Naive thymus-derived CD8-positive, alpha-beta T cell (primary cell): ENCODE data around the gene TSPO2. TPM values are rescaled to one million over a fixed set of nuclear protein-coding genes. Genes with fewer than 3 reads are reported as not detected.

Source experiments
- ATAC-seq, 2 donors: fragments of 150-1000 bp; cut with Tn5 transposase in 1 of 2; sonication (Bioruptor Pico), chemical (Tn5 transposase) in 1 of 2; 1 replicate in 1 of 2; 2 replicates in 1 of 2; pipeline ENCODE4 v1.10.0; 2021; ENCODE audit warnings: mild to moderate bottlenecking in 2 of 2, moderate library complexity in 2 of 2
- POLR2A ChIA-PET: fragments of 350-600 bp; sonication (Branson Sonifier 250); formaldehyde crosslinking; loops from one replicate; lab custom pipeline; 2021; ENCODE audit warnings: antibody characterized with exemption; lab: Charles Lee
- DNase-seq, 10 donors: peaks; one replicate each; pipeline versions ENCODE4 v3.0.0 to v3.0.0-alpha.2; 2020 to 2022
- H3K27ac Mint-ChIP-seq, 10 donors: one replicate each; pipeline ENCODE4 v1.8.0; 2020 to 2022; ENCODE audit warnings: mild to moderate bottlenecking in 10 of 10, mixed read lengths in 10 of 10, moderate library complexity in 4 of 10, inconsistent platforms in 1 of 10
- H3K27me3 Mint-ChIP-seq, 5 donors: one replicate each; pipeline ENCODE4 v1.8.0; 2021 to 2022; ENCODE audit warnings: mixed read lengths in 5 of 5
- H3K36me3 Mint-ChIP-seq, 3 donors: one replicate each; pipeline ENCODE4 v1.8.0; 2020 to 2022; ENCODE audit warnings: mixed read lengths in 3 of 3, mild to moderate bottlenecking in 2 of 3, inconsistent platforms in 1 of 3
- H3K4me1 Mint-ChIP-seq, 4 donors: one replicate each; pipeline ENCODE4 v1.8.0; 2021 to 2022; ENCODE audit warnings: mixed read lengths in 4 of 4
- H3K4me3 Mint-ChIP-seq, 10 donors: one replicate each; pipeline ENCODE4 v1.8.0; 2020 to 2022; ENCODE audit warnings: mild to moderate bottlenecking in 10 of 10, mixed read lengths in 10 of 10, moderate library complexity in 6 of 10, inconsistent platforms in 1 of 10
- H3K9me3 Mint-ChIP-seq, 9 donors: one replicate each; pipeline ENCODE4 v1.8.0; 2020 to 2022; ENCODE audit warnings: mixed read lengths in 9 of 9, mild to moderate bottlenecking in 3 of 9, inconsistent platforms in 1 of 9, moderate library complexity in 1 of 9
- polyA plus RNA-seq, 3 donors: library from polyadenylated mRNA; unstranded; fragments of 300-500 nt; fragmentation: Illumina TruSeq; gene quantifications; one replicate each; pipeline ENCODE4 v1.2.3, GENCODE V29; 2021
- total RNA-seq, 8 experiments: library from RNA in 2 of 8; stranded (reverse) in 2 of 8; gene quantifications; one replicate each; pipeline ENCODE4 v1.2.3 and lab custom pipeline; 2021 to 2026

TSPO2 gene
- total and polyA plus RNA-seq, 5 experiments from 2014 or later, result not detected

DNA sequence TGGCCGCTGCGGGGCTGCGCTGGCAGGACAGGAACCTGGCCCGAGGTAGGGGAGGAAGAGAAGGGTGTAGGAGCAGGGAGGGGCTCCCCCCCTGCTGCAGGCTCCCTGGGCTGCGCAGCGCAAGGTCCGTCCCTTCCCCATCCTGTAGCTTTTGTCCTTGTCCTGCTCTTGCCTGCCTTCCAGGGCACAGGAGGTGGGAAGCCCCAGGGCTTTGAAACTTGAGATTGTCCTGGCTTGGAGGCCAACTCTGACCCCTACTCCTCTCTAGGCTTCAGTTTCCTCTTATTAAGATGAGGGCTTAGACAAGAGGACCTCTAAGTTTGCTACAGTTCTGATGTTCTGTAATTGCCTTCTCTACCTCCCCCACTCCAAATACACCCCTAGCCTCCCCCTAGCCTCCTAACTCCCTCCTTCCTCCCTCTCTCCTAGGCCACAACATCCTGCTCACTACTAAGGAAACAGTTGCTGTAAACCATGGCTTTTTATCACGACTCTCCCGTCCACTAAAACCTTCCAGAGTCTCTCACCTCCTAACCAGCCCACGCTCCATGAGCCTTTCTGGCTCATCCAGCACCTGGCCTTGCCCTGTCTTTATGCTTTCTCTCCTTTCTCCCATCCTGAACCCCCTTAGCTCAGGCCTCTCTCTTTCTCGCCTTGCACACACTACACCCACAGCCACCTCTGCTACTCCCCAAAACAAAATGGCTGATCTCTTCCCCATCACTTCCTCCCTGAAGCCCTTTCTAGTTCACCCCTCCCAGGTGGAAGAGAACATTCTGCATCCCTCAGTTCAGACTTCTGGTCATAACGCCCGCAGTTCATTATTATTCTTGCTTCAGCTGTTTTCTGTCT, 13.5 kb upstream of the TSPO2 start:
- Mint-ChIP-seq H3K27ac (peak overlapping the region; percentile 11 to 89 (median 74)), H3K27me3 (no peaks in the 10 kb centered on the region), H3K4me3 (peak overlapping the region; percentile 72 to 95 (median 88)), H3K4me1 (peaks cover 17 to 25% (median 23%) of the 10 kb centered on the region in 4 donors), H3K9me3 (no peaks in the 10 kb centered on the region), H3K36me3 (no peaks in the 10 kb centered on the region)
- peak in 1 of 10 donors; percentile 13 for DNase-seq
- POLR2A ChIA-PET, result interaction anchor here (1.2 to 2.1 kb wide), 5 partner anchors 8 to 44 kb away, joined by 3 to 10 read pairs (median 5); partner anchors contain the start of genes NFYA and OARD1
- ATAC-seq, result peak in 1 of 2 donors; percentile 53

DNA sequence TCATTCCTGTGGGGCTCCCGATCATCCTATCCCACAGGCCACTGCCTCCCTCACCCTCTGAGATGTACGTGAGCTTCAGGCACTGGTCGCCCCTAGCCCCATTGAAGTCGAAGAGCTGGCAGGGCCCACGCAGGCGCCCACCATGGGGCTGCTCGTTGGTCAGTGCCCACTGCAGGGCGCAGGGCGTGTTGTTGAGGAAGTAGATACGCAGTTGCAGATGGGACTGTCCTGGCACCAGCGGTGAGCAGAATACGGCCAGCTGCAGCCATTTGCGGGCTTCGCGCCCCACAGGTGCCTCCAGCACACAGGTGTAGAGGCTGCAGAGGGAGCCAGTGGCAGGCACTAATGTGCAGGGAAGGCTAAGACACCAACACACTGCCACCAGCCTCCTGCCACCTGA, 9.4 kb upstream of the TSPO2 start:
- no peak overlapping the region for H3K4me3 Mint-ChIP-seq
- H3K4me1 Mint-ChIP-seq, result peaks cover 11 to 15% (median 12%) of the 10 kb centered on the region in 4 donors
- ATAC-seq (no peak), DNase-seq (no peak)
- peak overlapping the region in 4 of 10 donors; percentile 9 to 73 (median 40) for H3K27ac Mint-ChIP-seq
- no peaks in the 10 kb centered on the region for H3K9me3 Mint-ChIP-seq
- H3K36me3 Mint-ChIP-seq, result peaks cover 0 to 4% (median 0%) of the 10 kb centered on the region in 3 donors
- POLR2A ChIA-PET, result no interaction called here
- no peaks in the 10 kb centered on the region for H3K27me3 Mint-ChIP-seq

DNA sequence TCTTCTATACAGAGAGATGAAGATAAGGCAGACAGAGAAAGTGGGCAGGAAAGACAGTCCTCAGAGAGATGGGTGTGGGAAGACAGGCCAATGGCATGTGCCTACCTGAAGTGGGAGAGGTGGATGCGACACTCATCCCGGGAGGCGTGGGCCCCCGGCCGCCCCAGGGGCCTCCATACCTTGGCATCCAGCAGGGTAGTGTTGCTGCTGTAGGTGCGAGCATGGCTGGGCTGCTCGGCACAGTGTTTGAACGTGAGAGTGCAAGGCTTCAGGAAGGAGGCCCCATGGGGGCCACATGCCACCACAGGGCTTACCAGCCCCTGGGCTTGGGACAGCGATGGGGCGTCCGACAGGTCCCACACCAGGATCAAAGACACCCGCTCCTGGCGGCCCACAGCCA, 8.5 kb upstream of the TSPO2 start:
- Mint-ChIP-seq H3K36me3 (peaks cover 0 to 4% (median 0%) of the 10 kb centered on the region in 3 donors), H3K27ac (peak overlapping the region in 2 of 10 donors; percentile 5 to 9), H3K27me3 (no peaks in the 10 kb centered on the region), H3K4me1 (peaks cover 6 to 8% (median 6%) of the 10 kb centered on the region in 4 donors), H3K4me3 (no peak overlapping the region), H3K9me3 (no peaks in the 10 kb centered on the region)
- ATAC-seq, result no peak
- no peak for DNase-seq
- POLR2A ChIA-PET, result no interaction called here

DNA sequence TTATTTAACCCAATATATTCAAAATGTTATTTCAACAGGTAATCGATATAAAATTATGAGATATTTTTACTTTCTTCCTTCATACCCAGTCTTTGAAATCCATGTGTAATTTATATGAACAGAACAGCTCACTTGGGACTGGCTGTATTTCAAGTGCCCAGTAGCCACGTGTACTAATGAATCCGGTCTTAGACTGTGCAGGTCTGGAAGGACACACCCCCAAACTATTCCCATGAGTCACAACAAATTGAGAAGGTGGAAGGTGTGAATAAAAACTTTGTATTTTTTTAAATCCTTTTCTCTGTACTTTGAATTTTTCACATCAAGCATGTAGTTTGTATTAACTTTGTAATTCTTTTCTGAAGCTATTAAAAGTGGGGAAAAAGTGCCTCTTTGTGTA, 6.1 kb upstream of the TSPO2 start:
- DNase-seq (no peak), ATAC-seq (no peak)
- peak overlapping the region in 2 of 10 donors; percentile 25 to 81 for H3K27ac Mint-ChIP-seq
- H3K27me3 Mint-ChIP-seq, result no peaks in the 10 kb centered on the region
- H3K36me3 Mint-ChIP-seq, result peaks cover 0 to 4% (median 0%) of the 10 kb centered on the region in 3 donors
- H3K4me1 Mint-ChIP-seq, result peaks cover 0 to 3% (median 2%) of the 10 kb centered on the region in 4 donors
- POLR2A ChIA-PET, result interaction anchor here (0.7 kb wide), 1 partner anchor 28 kb away, joined by 3 read pairs; no protein-coding TSS in a partner anchor
- no peaks in the 10 kb centered on the region for H3K9me3 Mint-ChIP-seq
- no peak overlapping the region for H3K4me3 Mint-ChIP-seq

DNA sequence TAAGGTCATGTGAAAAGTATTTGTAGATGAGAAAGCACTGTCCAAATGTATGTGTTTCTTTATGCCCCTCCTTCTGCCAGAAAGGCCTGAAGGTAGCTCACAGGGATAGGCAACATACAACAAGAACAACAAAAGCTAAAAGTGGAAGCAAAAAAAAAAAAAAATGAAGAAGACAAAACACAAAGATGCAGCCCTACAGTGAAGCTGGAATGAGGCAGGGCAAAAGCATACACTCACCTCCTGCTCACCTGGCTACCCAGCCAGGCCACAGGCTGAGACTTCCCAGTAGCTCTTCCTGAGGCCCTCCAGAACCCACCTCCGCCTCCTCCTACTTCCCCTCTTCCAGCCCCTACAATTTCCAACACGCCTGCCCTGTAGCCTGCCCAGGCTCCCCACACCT, 5.7 kb upstream of the TSPO2 start:
- peaks cover 0 to 3% (median 2%) of the 10 kb centered on the region in 4 donors for H3K4me1 Mint-ChIP-seq
- no peak for ATAC-seq
- H3K27me3 Mint-ChIP-seq, result no peaks in the 10 kb centered on the region
- no peaks in the 10 kb centered on the region for H3K9me3 Mint-ChIP-seq
- POLR2A ChIA-PET, result interaction anchor here (0.7 to 0.9 kb wide), 2 partner anchors 8 to 28 kb away, joined by 3 to 5 read pairs; no protein-coding TSS in a partner anchor
- H3K27ac Mint-ChIP-seq, result peak overlapping the region in 2 of 10 donors; percentile 25 to 81
- H3K4me3 Mint-ChIP-seq, result no peak overlapping the region
- DNase-seq, result no peak
- H3K36me3 Mint-ChIP-seq, result peaks cover 0 to 4% (median 0%) of the 10 kb centered on the region in 3 donors

DNA sequence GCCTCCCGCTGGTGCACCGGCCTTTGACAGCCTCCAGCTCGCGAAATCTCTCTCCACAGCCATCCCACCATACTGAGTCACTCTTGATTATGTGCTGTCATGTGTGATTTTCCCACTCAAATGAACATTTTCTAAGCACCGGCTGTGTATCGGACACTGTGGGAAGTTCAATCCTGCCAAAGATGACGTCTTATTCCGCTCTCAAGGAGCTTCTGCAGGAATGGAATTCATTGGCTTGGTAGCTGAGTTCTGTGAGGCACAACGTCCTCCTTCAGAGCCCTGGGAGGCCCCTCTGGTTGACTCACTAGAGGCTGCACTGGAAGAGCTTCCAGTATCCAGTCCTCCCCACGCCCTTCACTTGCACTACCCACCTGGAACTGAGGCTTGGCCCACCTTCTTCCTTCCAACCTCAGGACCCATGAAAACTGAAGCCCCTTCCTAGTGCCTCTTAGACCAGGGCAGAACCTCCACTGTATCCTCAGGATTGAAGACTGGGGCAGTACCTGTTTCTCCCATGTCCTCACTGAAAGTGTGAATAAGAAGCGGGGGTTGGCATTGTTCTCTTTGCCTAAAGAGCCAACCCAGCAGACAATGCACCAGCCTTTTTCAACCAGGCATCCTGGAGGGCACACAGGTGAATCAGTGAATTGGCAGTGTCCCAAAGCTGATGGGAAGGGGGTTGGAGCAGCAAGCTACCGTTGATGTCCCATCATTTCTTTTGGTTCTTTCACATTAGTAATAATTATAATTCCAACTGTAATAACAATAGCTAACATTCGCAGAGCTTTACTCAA, 5.0 kb upstream of the TSPO2 start:
- peaks cover 0 to 3% (median 2%) of the 10 kb centered on the region in 4 donors for H3K4me1 Mint-ChIP-seq
- H3K27me3 Mint-ChIP-seq, result no peaks in the 10 kb centered on the region
- POLR2A ChIA-PET, result interaction anchor here (0.9 kb wide), 1 partner anchor 9 kb away, joined by 5 read pairs; no protein-coding TSS in a partner anchor
- H3K4me3 Mint-ChIP-seq, result no peak overlapping the region
- ATAC-seq, result no peak
- DNase-seq, result no peak
- peaks cover 0 to 6% (median 4%) of the 10 kb centered on the region in 3 donors for H3K36me3 Mint-ChIP-seq
- H3K27ac Mint-ChIP-seq, result peak overlapping the region in 3 of 10 donors; percentile 22 to 87 (median 81)
- no peaks in the 10 kb centered on the region for H3K9me3 Mint-ChIP-seq

DNA sequence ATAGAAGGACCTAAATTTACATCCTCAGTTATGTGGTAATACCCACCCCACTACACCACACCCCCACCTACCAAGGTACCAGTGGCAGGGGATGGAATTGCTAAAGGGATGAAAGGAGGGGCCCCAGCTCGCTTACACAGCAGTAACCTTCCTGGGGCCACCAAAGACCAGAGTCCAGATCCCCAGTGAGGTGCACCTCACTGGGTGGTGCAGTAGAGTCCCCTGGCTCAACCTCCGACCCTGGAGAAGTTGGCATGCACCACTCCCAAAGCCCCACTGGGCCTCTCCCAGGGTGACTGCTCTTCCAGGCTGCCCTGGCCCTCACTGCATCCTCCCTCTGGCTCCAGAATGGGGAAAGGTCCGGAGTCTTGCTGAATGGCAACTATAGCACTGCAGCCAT, 4.1 kb upstream of the TSPO2 start:
- peaks cover 0 to 3% (median 2%) of the 10 kb centered on the region in 4 donors for H3K4me1 Mint-ChIP-seq
- H3K9me3 Mint-ChIP-seq, result no peaks in the 10 kb centered on the region
- no peak overlapping the region for H3K4me3 Mint-ChIP-seq
- POLR2A ChIA-PET, result no interaction called here
- H3K27me3 Mint-ChIP-seq, result no peaks in the 10 kb centered on the region
- DNase-seq (no peak), ATAC-seq (no peak)
- H3K27ac Mint-ChIP-seq, result peak overlapping the region in 1 of 10 donors; percentile 28
- peaks cover 0 to 6% (median 4%) of the 10 kb centered on the region in 3 donors for H3K36me3 Mint-ChIP-seq

DNA sequence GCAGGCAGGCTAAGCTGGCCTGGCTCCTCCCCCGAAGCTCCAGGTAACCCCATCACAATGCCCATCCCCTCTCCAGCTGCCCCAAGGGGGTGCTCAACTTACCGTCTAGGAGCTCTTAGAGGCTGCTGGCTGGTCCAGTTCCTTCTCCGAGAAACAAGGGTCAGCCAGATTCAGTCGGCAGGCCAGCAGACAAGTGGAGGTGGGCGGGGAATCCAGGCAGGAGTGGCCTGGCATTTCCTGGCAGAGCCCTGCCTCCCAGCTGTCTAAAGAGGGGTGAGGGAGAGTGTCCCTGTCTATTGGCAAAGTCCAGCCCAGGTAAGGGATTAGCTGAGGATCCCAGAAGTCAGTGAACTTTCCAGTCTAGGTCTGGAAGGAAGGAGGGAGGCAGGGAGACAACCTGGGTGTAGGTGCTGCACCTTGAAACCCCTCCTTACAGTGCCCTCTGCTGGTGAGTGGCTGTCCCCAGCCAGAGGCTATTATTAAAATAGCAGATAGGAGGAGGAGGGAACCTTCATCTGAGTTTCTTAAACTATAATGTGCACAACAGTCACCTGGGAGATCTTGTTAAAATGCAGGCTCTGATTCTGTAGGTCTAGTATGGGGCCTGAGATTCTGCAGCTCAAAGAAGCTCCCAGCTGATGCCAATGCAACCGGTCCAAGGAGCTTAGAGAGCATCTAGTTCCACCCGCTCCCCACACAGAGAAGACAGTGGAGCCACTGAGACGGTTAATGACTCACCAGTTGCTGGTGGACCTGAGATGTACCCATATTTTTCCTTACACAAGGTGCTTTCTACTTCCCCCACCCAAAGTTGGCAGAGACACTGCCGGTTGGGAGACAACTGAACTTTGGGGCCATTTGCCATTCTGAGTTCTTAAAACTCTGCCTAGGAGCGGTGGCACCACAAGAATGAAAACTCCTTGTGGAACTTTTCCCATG, 2.9 kb upstream of the TSPO2 start, which contains the start of gene UNC5CL:
TSS of gene UNC5CL (minus strand) at position 162 of the 939 bp plus-strand sequence. CDS start 4,147 bp downstream, outside the sequence.
- peaks cover 0 to 3% (median 2%) of the 10 kb centered on the region in 4 donors for H3K4me1 Mint-ChIP-seq
- peak within 1 kb of the TSS in 2 of 10 donors; percentile 28 to 48 for H3K27ac Mint-ChIP-seq
- peaks cover 0 to 9% (median 4%) of the 10 kb centered on the region in 3 donors for H3K36me3 Mint-ChIP-seq
- DNase-seq, result peak; percentile 26 to 74 (median 41)
- no peaks in the 10 kb centered on the region for H3K9me3 Mint-ChIP-seq
- POLR2A ChIA-PET, result no interaction called here
- H3K27me3 Mint-ChIP-seq, result no peaks in the 10 kb centered on the region
- ATAC-seq, result peak; percentile 72 to 80
- H3K4me3 Mint-ChIP-seq, result no peak within 1 kb of the TSS

DNA sequence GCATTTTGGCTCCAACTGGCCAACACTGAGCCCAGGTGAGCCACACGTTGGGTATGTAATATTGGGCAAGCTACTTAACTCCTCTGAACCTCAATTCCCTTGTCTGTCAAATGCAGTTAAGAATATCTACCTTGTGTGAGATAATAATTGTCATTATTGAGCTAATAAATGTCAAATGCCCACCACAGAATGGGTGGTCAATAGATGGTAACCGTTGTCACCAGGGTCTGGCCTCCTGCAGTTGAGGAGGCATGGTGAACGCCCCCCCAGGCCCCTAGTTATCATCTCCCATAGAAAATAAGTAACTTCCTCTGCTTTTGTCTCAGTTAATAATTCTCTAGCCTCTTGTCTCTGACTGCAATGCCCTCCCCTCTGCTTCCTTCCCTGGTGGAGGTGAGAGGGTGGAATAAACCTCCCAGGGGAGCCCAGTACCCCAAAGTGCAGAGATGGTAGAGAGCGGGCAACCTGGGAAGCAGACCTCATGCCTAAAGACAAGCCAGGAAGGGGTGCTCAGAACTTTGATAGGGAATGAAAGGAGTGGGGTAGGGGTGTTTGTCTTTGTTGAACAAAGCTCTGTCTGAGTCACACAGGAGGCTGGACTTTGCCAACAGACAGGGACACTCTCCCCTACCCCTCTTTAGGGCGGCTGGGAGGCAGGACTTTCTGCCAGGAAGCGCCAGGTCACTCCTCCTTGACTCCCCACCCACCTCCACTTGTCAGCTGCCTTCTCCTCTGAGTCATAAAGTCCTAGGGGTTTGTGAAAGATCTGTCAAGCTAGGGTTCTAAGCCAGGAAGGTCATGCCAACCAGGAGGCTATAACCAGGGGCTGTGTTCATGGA, 1.9 kb upstream of the TSPO2 start:
- no peak for DNase-seq
- H3K27me3 Mint-ChIP-seq, result no peaks in the 10 kb centered on the region
- H3K27ac Mint-ChIP-seq, result no peak overlapping the region
- peaks cover 0 to 3% (median 2%) of the 10 kb centered on the region in 4 donors for H3K4me1 Mint-ChIP-seq
- no peak overlapping the region for H3K4me3 Mint-ChIP-seq
- ATAC-seq, result no peak
- POLR2A ChIA-PET, result no interaction called here
- peaks cover 0 to 10% (median 7%) of the 10 kb centered on the region in 3 donors for H3K36me3 Mint-ChIP-seq
- H3K9me3 Mint-ChIP-seq, result no peaks in the 10 kb centered on the region

DNA sequence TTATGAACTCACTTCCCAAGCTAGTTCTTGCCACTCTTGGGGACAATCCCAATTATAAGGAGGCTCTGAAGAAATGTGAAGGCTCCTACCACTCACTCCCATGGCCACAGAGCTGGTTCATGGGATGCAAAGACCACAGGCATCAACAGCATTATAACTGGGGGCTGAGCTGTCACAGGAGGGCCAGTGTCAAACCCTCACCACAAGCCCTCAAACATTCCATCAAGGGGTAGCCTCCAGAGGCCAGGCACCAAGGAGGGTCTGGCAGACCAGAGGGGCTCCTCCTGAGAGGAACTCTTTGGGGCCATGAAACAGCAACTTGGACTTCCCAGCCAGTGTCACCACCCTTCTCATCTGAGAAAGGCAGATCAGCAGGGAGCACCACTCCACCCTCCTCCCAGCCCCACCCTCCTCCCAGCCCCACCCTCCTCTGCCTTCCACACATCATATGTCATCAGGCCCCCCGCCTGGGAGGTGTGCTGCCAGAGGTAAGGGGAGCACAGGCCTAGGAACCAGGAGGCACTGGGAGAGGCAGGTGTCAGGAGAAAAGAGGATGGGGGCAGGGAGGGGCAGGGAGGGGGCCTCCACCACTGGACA, 1.2 kb upstream of the TSPO2 start:
- Mint-ChIP-seq H3K9me3 (no peaks in the 10 kb centered on the region), H3K4me1 (peaks cover 0 to 3% (median 2%) of the 10 kb centered on the region in 4 donors), H3K4me3 (no peak overlapping the region), H3K27me3 (no peaks in the 10 kb centered on the region), H3K27ac (no peak overlapping the region), H3K36me3 (peaks cover 0 to 10% (median 7%) of the 10 kb centered on the region in 3 donors)
- POLR2A ChIA-PET, result no interaction called here
- ATAC-seq (no peak), DNase-seq (no peak)
